ENCODE results near the gene ARL3.
"Not testable (repeated sequence)": the region's sequence is repeated elsewhere in the genome, so short reads cannot be mapped to it uniquely, and the experiment has no call there.

The ARL3 gene, protein sequence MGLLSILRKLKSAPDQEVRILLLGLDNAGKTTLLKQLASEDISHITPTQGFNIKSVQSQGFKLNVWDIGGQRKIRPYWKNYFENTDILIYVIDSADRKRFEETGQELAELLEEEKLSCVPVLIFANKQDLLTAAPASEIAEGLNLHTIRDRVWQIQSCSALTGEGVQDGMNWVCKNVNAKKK

GRCh38 chr10:102713814-102714620 lies at the start of gene ARL3:
Gene ARL3, minus strand, starts transcription at chr10:102714397. Its CDS starts 122 bp downstream, at chr10:102714275.
- DNase-seq, result peak; percentile 75 to 92

- DNase-seq, result no peak
Measured at GRCh38 chr10:102763037-102763607, 48.9 kb upstream of the ARL3 start.

DNA sequence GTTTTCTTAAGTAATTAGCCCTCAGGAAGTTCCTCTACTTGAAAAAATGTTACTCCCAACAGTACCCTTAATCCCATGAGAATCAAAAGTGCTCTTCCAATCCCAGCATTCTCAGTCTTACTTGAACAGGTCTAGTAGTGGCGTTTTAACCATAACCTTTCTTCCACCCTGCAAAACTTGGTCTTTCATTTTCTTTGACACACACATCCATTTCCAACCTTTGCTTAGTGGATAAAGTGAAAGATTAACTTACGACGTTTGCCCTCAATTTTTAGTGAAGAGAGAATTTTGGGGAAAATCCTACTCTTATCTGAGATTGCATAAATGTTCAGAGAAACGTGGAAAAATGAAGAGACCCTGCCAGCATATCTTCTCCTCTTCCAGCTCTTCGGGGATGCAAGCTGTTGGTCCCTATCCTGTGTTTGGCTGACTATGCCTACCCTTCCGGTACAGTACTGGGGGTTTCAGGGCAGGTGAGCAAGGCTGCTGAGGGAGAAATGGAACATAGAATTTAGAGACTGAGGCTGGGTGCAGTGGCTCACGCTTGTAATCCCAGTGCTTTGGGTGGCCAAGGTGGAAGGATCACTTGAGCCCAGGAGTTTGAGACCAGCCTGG lies 48.3 kb upstream of the ARL3 start:
- DNase-seq, result no peak

DNA sequence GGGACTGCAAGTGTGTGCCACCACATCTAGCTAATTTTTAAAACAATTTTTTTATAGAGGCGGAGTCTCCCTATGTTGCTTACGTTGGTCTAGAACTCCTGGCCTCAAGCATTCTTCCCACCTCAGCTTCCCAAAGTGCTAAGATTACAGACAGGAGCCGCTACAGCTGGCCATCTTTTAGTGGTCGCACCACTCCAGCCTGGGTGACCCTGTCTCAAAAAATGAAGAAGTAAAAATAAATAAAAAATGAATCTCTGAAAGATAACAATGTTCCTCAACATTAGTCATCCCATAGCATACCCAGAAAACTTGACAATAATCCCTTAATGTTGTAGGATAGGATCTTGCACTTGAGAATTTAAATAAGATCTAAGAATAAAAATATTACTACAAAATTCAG lies 47.8 kb upstream of the ARL3 start:
- DNase-seq, result no peak

DNA sequence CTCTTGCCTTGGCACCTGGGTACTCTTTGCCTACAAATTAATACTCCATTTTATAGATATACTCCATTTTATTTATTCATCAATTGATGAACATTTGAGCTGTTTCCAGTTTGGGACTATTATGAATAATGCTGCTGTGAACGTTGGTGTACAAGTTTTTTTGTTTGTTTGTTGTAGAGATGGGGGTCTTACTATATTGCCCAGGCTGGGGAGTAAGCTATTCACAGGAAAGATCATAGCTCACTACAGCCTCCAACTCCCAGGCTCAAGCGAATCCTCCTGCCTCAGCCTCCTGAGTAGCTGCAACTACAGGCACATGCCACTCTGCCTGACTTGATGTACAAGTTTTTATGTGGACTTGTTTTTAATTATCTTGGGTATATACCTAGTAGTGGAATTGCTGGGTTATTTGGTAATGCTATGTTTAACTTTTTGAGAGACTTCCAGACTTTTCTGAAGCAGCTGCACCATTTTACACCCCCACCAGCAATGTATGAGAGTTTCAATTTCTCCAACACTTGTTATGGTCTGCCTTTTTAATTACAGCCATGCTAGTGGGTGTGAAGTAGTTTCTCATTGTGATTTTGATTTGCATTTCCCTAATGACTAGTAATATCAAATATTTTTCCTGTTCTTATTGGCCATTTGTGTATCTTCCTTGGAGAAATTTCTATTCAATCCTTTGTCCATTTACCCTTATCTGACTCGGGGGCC lies 45.5 kb upstream of the ARL3 start:
- DNase-seq, result no peak

DNA sequence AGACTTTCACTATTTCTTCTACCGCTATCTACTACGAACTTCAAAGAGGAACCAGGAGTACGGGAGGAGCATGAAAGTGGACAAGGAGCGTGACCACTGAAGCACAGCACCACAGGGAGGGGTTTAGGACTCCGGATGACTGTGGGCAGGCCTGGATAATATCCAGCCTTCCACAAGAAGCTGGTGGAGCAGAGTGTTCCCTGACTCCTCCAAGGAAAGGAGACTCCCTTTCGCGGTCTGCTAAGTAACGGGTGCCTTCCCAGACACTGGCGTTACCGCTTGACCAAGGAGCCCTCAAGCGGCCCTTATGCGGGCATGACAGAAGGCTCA lies 44.7 kb upstream of the ARL3 start:
- DNase-seq, result not testable (repeated sequence)

DNA sequence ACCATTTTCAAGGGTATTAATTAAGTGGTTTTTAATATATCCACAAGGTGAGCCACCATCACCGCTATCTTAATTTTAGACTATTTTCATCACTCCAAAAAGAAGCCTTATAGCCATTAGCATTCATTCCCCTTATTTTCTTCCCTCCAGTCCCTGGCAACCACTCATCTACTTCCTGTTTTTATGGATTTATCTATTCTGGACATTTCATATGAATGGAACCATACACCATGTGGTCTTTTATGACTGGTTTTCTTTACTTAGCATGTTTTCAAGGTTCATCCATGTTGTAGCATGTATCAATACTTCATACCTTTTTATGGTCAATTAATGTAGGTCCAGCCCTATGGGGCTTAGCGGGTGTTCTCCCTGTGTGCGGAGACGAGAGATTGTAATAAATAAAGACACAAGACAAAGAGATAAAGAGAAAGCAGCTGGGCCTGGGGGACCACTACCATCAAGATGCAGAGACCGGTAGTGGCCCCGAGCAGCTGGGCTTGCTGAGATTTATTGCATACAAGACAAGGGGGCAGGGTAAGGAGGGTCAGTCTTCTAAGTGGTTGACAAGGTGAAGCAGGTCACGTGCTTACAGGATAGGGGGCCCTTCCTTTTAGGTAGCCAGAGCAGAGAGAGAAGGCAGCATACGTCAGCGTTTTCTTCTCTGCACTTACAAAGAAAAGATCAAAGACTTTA lies 44.2 kb upstream of the ARL3 start:
- DNase-seq, result no peak

DNA sequence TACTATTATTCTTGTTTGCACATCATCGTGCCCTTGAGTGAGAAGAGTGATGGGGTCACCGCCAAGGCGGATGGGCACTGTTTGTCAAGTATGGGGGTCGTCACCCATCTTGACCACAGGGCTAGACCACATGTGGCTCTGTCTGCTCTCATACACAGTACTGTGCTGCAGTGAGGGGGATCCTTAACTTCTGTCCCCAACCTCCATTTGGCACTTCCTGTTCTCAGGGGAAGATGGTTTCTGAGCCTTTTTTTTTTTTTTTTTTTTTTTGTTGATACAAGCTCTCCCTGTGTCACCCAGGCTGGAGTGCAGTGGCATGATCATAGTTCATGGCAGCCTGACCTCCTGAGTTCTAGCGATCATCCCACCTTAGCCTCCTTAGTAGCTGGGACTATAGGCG lies 43.1 kb upstream of the ARL3 start:
- DNase-seq, result no peak

DNA sequence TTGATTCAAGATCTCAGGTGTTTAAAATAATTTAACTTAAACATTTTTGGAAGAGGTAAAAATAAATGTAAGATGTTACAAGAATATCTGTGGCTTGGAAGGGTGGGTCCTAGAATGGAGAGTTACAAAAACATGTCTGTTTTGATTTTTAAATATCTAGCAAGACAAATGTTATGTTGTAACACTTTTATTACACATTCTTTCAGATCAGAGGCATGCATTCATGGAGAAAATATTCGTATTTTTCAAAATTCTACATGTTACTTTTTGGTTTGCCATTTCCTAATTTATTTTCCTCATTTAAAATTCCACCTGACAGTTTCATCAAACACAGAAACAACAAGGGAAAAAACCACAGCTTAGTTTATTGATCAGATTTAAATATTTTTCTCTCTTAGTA lies 39.5 kb upstream of the ARL3 start:
- DNase-seq, result no peak

DNA sequence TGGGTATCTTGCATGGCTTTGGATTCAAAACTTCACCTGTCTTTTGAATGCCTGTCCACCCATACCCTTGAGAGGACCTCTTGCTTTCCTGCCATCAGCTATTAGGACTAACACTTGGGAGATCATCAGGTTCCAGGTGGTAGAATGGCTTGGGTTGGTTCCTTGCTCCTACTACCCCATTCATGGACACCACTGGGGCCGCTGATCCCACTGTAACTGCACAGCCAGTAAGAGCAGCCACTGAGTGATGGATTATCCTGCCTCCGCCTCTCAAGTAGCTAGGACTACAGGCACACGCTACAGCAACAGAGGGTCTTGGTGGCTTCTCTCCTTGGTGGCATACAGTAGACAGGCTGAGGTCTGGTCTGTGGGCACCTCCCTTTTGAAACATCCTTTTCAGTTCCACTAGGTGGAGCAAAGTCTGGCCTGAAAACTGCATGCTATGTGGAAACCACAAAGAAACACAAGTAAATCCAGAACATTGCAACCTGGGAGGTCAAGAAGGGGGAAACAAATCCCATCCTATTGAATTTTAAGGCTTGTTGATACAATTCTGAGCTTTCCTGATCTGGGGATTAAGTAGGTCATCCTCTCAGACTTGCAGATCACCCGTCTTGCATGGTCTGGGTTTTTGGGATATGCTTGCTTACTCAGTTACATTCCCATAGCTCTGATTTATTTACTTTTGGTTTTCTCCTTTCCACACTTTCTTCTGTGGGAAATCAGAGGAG lies 38.9 kb upstream of the ARL3 start:
- DNase-seq, result peak in 1 of 2 experiments; percentile 5

DNA sequence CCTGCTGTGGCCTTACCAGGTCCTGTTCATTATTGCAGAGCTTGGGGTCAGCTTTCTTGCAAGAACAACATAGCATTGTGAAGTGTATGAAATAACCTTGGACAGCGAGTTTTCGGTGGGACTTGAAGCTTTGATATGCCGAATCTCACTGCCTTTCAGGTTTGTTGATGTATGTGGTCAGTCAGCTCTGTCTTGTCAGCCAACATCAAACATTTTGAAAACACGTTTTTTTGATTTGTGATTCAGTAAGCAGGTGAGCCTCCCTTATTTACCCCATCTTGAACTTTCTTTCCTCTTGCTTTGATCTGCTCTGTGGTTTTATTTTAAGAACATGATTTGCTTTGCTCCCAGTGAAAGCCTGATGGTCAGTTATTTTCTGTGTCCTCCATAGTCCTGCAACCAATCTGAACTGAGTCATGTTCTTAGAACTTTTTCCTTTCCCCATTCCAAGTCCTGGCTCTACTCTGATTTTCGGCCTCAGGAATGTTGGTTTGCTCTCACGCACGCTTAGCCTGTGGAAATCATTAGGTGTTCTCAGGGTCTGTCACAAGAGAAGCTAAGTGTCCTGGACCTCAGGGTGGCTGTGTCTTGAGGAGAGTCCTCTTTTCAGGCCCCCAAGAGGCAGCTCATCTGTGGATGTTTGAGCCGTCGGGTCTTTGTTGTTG lies 38.2 kb upstream of the ARL3 start:
- DNase-seq, result no peak

- no peak for DNase-seq
Measured at GRCh38 chr10:102745157-102745556, 31.0 kb upstream of the ARL3 start.

DNA sequence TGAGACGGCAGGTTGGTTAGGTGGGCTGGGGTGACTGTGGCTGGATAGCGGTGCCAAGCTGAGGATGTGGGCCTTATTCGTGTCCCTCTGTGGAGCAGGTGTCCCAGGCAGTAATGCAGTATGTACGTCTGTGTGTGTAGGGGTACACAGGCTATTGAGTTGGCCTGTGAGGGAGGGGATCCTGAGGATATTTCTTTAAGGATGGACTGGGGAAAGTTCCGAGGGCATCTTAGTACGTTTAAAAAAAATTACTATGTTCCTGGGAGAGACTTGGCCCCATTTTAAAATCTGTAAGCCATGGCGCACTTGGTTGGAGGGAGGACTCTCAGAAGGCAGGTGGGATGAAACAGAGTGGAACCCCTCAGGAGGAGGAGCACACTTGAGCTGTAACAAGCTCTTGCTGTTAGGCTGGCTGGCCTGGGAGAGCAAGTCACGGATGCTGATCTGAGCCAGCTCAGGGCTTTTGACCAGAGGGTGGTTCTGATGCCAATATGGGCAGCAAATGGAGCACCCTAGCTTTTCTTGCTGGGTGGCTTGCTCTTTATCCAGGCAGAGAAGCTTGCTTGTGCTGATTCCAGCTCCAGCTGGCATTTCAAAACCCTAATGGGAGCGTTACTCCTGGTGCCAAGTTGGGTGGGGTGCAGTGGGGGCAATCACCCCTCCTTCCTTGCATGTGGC lies 30.3 kb upstream of the ARL3 start:
- DNase-seq, result no peak

GRCh38 chr10:102743588-102744373 lies 29.6 kb upstream of the ARL3 start, which contains the start of gene WBP1L:
Gene WBP1L, plus strand, starts transcription at chr10:102743948. Its CDS starts 106 bp downstream, at chr10:102744054.
- peak; percentile 85 to 95 for DNase-seq

DNA sequence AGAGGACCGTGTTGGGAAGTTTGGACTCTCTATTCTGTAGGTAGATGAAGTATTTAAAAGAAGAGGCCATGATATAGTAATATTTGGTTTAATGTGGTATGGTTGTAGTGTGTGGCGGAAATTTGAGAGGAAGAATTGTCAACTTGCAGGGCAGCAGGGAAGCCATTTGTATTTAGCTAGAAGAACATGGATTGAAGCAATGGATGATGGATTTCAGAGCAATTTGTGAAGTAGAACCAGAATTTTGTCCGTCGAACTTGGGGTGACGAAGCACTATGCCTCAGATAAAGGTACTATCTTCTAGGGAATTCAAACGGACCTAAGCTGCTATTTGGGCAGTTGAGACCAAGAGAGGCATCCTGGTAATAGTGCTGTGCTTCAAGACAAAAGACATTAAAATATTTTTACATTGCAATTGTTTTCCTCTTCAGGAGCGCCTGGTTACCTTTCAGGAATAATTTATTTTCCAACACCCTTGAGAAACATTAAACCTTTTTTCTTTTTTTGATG lies 28.9 kb upstream of the ARL3 start:
- no peak for DNase-seq

DNA sequence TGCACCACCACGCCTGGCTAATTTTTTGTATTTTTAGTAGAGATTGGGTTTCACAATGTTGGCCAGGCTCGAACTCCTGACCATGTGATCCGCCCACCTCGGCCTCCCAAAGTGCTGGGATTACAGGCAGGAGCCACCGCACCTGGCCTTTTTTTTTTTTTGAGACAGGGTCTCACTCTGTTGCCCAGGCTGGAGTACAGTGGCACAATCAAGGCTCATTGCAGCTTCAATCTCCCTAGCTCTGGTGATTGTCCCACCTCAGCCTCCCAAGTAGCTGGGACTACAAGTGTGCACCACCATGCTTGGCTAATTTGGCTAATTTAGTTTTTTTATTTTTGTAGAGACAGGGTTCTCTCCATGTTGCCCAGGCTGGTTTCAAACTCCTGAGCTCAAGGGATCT lies 28.1 kb upstream of the ARL3 start:
- not testable (repeated sequence) for DNase-seq

DNA sequence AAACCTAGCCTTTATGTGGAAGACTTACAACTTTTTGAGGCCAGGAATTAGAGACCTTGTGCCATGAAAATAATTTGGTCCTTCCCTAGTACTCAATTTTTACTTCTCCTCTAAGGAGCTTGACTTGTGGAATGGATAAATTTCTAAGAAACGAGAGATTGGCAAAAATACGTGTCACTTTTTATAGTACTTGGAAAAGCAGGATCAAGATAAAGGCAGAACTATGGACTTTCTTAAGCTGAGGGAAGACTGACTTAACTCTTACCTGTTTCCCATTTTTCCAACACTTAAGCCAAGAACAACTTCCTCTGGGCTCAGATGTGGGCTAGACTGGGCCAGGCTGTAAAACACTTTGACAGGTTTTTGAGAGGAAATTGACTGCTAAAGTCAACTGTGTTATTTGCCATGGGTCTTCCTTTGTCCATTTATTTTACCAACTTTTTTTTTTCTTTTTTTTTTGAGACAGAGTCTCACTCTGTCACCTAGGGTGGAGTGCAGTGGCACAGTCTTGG lies 27.6 kb upstream of the ARL3 start:
- no peak for DNase-seq

DNA sequence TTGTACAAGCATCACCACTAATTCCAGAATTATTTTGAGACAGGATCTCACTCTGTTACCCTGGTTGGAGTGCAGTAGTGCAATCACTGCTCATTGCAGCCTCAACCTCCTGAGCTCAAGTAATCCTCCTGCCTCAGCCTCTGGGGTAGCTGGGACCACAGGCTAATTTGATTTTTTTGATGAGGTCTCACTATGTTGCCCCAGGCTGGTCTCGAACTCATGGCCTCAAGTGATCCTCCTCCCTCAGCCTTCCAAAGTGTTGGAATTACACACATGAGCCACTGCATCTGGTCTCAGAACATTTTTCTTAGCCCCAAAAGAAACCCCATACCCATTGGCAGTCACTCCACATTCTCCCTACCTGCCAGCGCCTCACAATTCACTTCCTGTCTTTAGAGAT lies 26.0 kb upstream of the ARL3 start:
- no peak for DNase-seq

- DNase-seq, result no peak
Measured at GRCh38 chr10:102738692-102739121, 24.5 kb upstream of the ARL3 start.
